B cell (primary cell): ENCODE results near the gene MYOZ2. TPM values are rescaled to one million over a fixed set of nuclear protein-coding genes. Genes with fewer than 3 reads are reported as not detected.

ENCODE experiments used
- ATAC-seq: fragments of 200-7000 bp; cut with Tn5 transposase; one replicate; pipeline ENCODE4 v1.10.0; 2021; ENCODE audit warnings: low read depth, mild to moderate bottlenecking, moderate number of reproducible peaks, moderate library complexity
- CTCF ChIA-PET: fragments of 350-600 bp; sonication (Branson Sonifier 250); formaldehyde crosslinking; loops from one replicate; lab custom pipeline; 2021; ENCODE audit warnings: antibody characterized with exemption, inconsistent platforms; lab: Charles Lee
- POLR2A ChIA-PET: fragments of 350-600 bp; sonication (Branson Sonifier 250); formaldehyde crosslinking; loops from one replicate; lab custom pipeline; 2021; ENCODE audit warnings: antibody characterized with exemption; lab: Charles Lee
- DNase-seq: peaks from one replicate; pipeline ENCODE4 v3.0.0; 2013
- H2AFZ ChIP-seq: 2 replicates; pipeline ENCODE4 v1.6.1; 2012; ENCODE audit warnings: mild to moderate bottlenecking, low read depth, low read length; ENCODE audit not compliant: insufficient read depth, poor library complexity, severe bottlenecking
- H3K27ac ChIP-seq, 2 donors: 1 replicate in 1 of 2; 2 replicates in 1 of 2; pipeline ENCODE4 v1.5.1; 2012 to 2013; ENCODE audit warnings: low read length in 2 of 2, mild to moderate bottlenecking in 2 of 2, moderate library complexity in 1 of 2
- H3K27me3 ChIP-seq, 4 experiments: fragments of 200-600 bp in 1 of 4; sonication (generic) in 1 of 4; replicated peaks in 1 of 4; 1 replicate in 2 of 4; 2 replicates in 2 of 4; pipeline versions ENCODE4 v1.6.1 to v1.7.0; 2013 to 2016; ENCODE audit warnings: low read length in 3 of 4, mild to moderate bottlenecking in 2 of 4, mixed read lengths in 1 of 4, moderate library complexity in 1 of 4; ENCODE audit not compliant: insufficient read depth in 4 of 4, control insufficient read depth in 3 of 4; ENCODE audit errors: control extremely low read depth in 1 of 4
- H3K36me3 ChIP-seq, 2 experiments: replicated peaks in 1 of 2; 1 replicate in 1 of 2; 2 replicates in 1 of 2; pipeline versions ENCODE4 v1.6.1 to v1.7.1; 2013; ENCODE audit warnings: low read length in 1 of 2; ENCODE audit not compliant: insufficient read depth in 2 of 2, control insufficient read depth in 1 of 2; ENCODE audit errors: control extremely low read depth in 1 of 2, extremely low read depth in 1 of 2
- H3K4me1 ChIP-seq, 2 donors: fragments of 200-600 bp in 1 of 2; sonication (generic) in 1 of 2; 1 replicate in 1 of 2; 2 replicates in 1 of 2; pipeline versions ENCODE4 v1.5.1 to v1.6.1; 2013 to 2017; ENCODE audit warnings: low read length in 2 of 2; ENCODE audit not compliant: control insufficient read depth in 2 of 2, insufficient read depth in 2 of 2
- H3K4me2 ChIP-seq: replicated peaks from 2 replicates; pipeline ENCODE3; 2012; ENCODE audit warnings: mild to moderate bottlenecking, low read depth, low read length; ENCODE audit not compliant: poor library complexity, severe bottlenecking
- H3K4me3 ChIP-seq, 5 experiments: fragments of 200-600 bp in 1 of 5; sonication (generic) in 1 of 5; 1 replicate in 3 of 5; 2 replicates in 2 of 5; pipeline versions ENCODE4 v1.5.1 to v1.7.0; 2011 to 2016; ENCODE audit warnings: low read length in 4 of 5, mild to moderate bottlenecking in 4 of 5, low read depth in 2 of 5, control low read depth in 1 of 5, moderate library complexity in 1 of 5; ENCODE audit not compliant: insufficient read depth in 1 of 5; ENCODE audit errors: control extremely low read depth in 1 of 5, extremely low read depth in 1 of 5
- H3K79me2 ChIP-seq: fragments of 200-600 bp; sonication (generic); one replicate; pipeline ENCODE4 v1.6.0; 2016; ENCODE audit warnings: low read length; ENCODE audit not compliant: control insufficient read depth, insufficient read depth
- H3K9ac ChIP-seq: fragments of 200-600 bp; sonication (generic); 2 replicates; pipeline ENCODE4 v1.6.1; 2017; ENCODE audit warnings: mild to moderate bottlenecking, low read length, moderate library complexity
- H3K9me3 ChIP-seq, 3 donors: one replicate each; pipeline versions ENCODE4 v1.6.1 to v1.7.1; 2013; ENCODE audit warnings: low read length in 2 of 3; ENCODE audit not compliant: control insufficient read depth in 2 of 3, insufficient read depth in 1 of 3; ENCODE audit errors: control extremely low read depth in 1 of 3
- H4K20me1 ChIP-seq: 2 replicates; pipeline ENCODE4 v1.6.0; 2012; ENCODE audit warnings: mild to moderate bottlenecking, low read length; ENCODE audit not compliant: insufficient read depth, control insufficient read depth, poor library complexity, severe bottlenecking
- H3K27ac Mint-ChIP-seq: one replicate; pipeline ENCODE4 v1.8.0; 2021; ENCODE audit warnings: mixed read lengths
- H3K27me3 Mint-ChIP-seq: one replicate; pipeline ENCODE4 v1.8.0; 2021; ENCODE audit warnings: mixed read lengths
- H3K4me1 Mint-ChIP-seq: one replicate; pipeline ENCODE4 v1.8.0; 2021; ENCODE audit warnings: mixed read lengths
- H3K4me3 Mint-ChIP-seq: one replicate; pipeline ENCODE4 v1.8.0; 2021; ENCODE audit warnings: mixed read lengths
- H3K9me3 Mint-ChIP-seq: one replicate; pipeline ENCODE4 v1.8.0; 2022; ENCODE audit warnings: mixed read lengths; ENCODE audit not compliant: insufficient read depth
- CTCF ChIP-seq: fragments of 200-600 bp; IDR thresholded peaks from one replicate; pipeline ENCODE4 v1.8.0; 2022; ENCODE audit warnings: antibody characterized with exemption, mild to moderate bottlenecking
- EZH2 ChIP-seq: IDR thresholded peaks from 2 replicates; pipeline ENCODE4 v1.6.1; 2012; ENCODE audit warnings: borderline replicate concordance, low read depth, mild to moderate bottlenecking, moderate library complexity, low read length; ENCODE audit not compliant: insufficient read depth, poor library complexity, severe bottlenecking
- WGBS: methylation state at CpG from one replicate; pipeline ENCODE4 v1.1.5; 2013; ENCODE audit warnings: missing lambda C conversion rate; ENCODE audit not compliant: insufficient coverage; 5-methylcytosine and 5-hydroxymethylcytosine counted together
- intact Hi-C: fragments of 100-400 bp; cut with micrococcal nuclease; formaldehyde crosslinking; loops from one replicate; pipeline ENCODE4 v1.10.0; 2022
- polyA plus RNA-seq: library from polyadenylated mRNA; depleted of rRNA; stranded (reverse); fragments of >200 nt; gene quantifications from 2 replicates; pipeline ENCODE4 v1.2.3, GENCODE V29; 2012
- total RNA-seq, 2 donors: library from RNA; stranded (reverse); fragments of 120-200 nt in 1 of 2; gene quantifications; 1 replicate in 1 of 2; 2 replicates in 1 of 2; pipeline versions ENCODE4 v1.2.3 to v1.2.4, GENCODE V29; 2013 to 2022

Gene MYOZ2
- total and polyA plus RNA-seq, 2 donors (not counting 1 experiment from before 2014, with no cell fraction given), result not detected

- Mint-ChIP-seq H3K27ac (no peak overlapping the region), H3K4me1 (no peaks in the 10 kb centered on the region), H3K9me3 (no peaks in the 10 kb centered on the region), H3K4me3 (no peak overlapping the region), H3K27me3 (peaks cover 14% of the 10 kb centered on the region)
- DNase-seq, result no peak
- WGBS, result 100% methylated on average over 1 of the region's 2 CpGs
- Histone ChIP-seq H3K27me3 (no peaks in the 10 kb centered on the region), H4K20me1 (no peaks in the 10 kb centered on the region), H3K4me2 (no peak overlapping the region), H3K4me3 (no peak overlapping the region), H3K9ac (no peak overlapping the region), H3K4me1 (no peaks in the 10 kb centered on the region), H2AFZ (no peak overlapping the region), H3K79me2 (no peaks in the 10 kb centered on the region), H3K9me3 (no peaks in the 10 kb centered on the region), H3K36me3 (no peaks in the 10 kb centered on the region), H3K27ac (no peak overlapping the region)
- intact Hi-C loops, result no loop called here
- ChIA-PET CTCF (no interaction called here), POLR2A (no interaction called here)
- TF ChIP-seq CTCF, result no peak
- no peak for TF ChIP-seq EZH2
- no peak for ATAC-seq
Observed at GRCh38 chr4:119152741-119153140, 17.1 kb downstream of the MYOZ2 start.

- ATAC-seq (no peak), DNase-seq (no peak)
- Histone ChIP-seq H2AFZ (no peak overlapping the region), H3K9ac (no peak overlapping the region), H3K79me2 (no peaks in the 10 kb centered on the region), H3K27me3 (peaks cover 0 to 4% (median 0%) of the 10 kb centered on the region in 4 experiments), H3K4me1 (no peaks in the 10 kb centered on the region), H4K20me1 (no peaks in the 10 kb centered on the region), H3K36me3 (no peaks in the 10 kb centered on the region), H3K27ac (no peak overlapping the region), H3K4me2 (no peak overlapping the region), H3K4me3 (no peak overlapping the region), H3K9me3 (no peaks in the 10 kb centered on the region)
- intact Hi-C loops, result no loop called here
- Mint-ChIP-seq H3K27me3 (peaks cover 9% of the 10 kb centered on the region), H3K4me3 (no peak overlapping the region), H3K9me3 (no peaks in the 10 kb centered on the region), H3K27ac (no peak overlapping the region), H3K4me1 (no peaks in the 10 kb centered on the region)
- POLR2A ChIA-PET, result no interaction called here
- TF ChIP-seq CTCF, result no peak
- TF ChIP-seq EZH2, result no peak
- WGBS, result 100% methylated on average over 4 of the region's 5 CpGs
- CTCF ChIA-PET, result no interaction called here
Observed at GRCh38 chr4:119162174-119162573, 26.5 kb downstream of the MYOZ2 start.
